ENCODE results near the gene NEUROG1.

DNA sequence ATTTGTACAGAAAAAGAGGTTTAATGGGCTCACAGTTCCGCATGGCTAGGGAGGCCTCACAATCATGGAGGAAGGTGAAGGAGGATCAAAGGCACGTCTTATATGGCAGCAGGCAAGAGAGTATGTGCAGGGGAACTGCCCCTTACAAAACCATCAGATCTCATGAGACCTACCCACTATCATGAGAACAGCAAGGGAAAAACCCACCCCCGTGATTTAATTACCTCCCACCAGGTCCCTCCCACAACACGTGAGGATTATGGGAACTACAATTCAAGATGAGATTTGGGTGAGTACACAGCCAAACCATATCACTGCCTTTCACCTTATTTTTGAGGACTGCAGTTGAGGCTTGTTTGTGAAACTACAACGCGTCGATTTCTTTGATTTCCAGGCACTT, 20.9 kb upstream of the NEUROG1 start:
- TF ChIP-seq, protein P1, sequence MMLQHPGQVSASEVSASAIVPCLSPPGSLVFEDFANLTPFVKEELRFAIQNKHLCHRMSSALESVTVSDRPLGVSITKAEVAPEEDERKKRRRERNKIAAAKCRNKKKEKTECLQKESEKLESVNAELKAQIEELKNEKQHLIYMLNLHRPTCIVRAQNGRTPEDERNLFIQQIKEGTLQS (IDR thresholded peaks at IDR 0.05; ENCODE audit: borderline replicate concordance, extremely low read depth, low read depth, low read length): no peak
- TF ChIP-seq POLR2A (IDR thresholded peaks at IDR 0.05; ENCODE audit: low read depth, low read length) (no peak), SREBF2 (IDR thresholded peaks at IDR 0.05; ENCODE audit: low read length) (no peak), ATF7 (IDR thresholded peaks at IDR 0.05; ENCODE audit: low read depth) (no peak), MYC (IDR thresholded peaks at IDR 0.05; ENCODE audit: insufficient read depth, insufficient read length, insufficient replicate concordance, low read length, severe bottlenecking) (no peak), ZNF24 (IDR thresholded peaks at IDR 0.05) (no peak)
- TF ChIP-seq, protein P2, sequence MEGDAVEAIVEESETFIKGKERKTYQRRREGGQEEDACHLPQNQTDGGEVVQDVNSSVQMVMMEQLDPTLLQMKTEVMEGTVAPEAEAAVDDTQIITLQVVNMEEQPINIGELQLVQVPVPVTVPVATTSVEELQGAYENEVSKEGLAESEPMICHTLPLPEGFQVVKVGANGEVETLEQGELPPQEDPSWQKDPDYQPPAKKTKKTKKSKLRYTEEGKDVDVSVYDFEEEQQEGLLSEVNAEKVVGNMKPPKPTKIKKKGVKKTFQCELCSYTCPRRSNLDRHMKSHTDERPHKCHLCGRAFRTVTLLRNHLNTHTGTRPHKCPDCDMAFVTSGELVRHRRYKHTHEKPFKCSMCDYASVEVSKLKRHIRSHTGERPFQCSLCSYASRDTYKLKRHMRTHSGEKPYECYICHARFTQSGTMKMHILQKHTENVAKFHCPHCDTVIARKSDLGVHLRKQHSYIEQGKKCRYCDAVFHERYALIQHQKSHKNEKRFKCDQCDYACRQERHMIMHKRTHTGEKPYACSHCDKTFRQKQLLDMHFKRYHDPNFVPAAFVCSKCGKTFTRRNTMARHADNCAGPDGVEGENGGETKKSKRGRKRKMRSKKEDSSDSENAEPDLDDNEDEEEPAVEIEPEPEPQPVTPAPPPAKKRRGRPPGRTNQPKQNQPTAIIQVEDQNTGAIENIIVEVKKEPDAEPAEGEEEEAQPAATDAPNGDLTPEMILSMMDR (IDR thresholded peaks at IDR 0.05 in 2 of 3, conservative IDR thresholded peaks at IDR 0.05 in 1 of 3; ENCODE audit: control insufficient read depth in 2 of 3, extremely low read depth in 1 of 3, insufficient read depth in 1 of 3, low read depth in 3 of 3, low read length in 3 of 3): no peak

Measured in GM12878 (cell line).